GM19193 (cell line): ENCODE data around the gene DNM3.

ENCODE experiments used
- POLR2A ChIP-seq: IDR thresholded peaks from 4 replicates; pipeline ENCODE4 v1.6.1; 2011; ENCODE audit not compliant: insufficient read depth, insufficient read length; ENCODE audit errors: extremely low read depth

DNM3 gene

DNA sequence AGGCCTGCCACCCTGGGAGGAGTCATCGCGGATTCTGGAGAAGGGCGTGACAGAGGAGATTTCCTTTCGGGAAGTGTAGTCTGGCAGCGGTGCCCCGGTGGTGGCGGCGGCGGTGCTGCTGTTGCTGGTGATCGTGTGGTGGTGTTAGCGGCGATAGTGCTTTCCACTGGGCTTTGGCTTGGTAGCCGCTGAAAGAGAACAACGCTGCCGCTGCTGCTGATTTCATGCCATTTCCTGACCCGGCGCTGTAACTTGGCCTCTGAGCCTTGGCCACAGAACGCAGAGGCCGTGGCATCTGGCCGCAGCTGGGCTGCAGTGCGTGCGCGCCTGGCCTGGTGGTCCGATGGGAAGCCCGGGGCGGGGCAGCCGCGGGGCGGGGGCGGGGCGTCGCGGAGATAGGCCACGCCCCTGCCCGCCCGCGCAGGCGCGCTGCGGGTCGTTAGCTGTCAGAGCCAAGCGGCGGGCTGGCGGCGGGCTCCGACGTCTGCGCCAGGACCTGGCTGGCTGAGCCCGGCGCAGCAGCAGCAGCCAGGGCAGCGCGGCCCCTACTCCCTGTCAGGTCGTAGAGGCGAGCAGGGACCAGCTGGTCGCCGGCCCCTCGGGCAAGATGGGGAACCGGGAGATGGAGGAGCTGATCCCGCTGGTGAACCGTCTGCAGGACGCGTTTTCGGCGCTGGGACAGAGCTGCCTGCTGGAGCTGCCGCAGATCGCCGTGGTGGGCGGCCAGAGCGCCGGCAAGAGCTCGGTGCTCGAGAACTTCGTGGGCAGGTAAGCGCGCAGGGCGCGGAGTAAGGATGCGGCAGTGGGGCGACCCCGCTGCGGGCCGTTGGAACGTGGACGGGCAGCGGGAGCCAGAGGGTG lies at the start of gene DNM3:
Gene DNM3 (plus strand): TSS at position 449 of the 861 bp plus-strand sequence. CDS start 159 bp downstream, at position 608.
- no peak for TF ChIP-seq POLR2A

DNA sequence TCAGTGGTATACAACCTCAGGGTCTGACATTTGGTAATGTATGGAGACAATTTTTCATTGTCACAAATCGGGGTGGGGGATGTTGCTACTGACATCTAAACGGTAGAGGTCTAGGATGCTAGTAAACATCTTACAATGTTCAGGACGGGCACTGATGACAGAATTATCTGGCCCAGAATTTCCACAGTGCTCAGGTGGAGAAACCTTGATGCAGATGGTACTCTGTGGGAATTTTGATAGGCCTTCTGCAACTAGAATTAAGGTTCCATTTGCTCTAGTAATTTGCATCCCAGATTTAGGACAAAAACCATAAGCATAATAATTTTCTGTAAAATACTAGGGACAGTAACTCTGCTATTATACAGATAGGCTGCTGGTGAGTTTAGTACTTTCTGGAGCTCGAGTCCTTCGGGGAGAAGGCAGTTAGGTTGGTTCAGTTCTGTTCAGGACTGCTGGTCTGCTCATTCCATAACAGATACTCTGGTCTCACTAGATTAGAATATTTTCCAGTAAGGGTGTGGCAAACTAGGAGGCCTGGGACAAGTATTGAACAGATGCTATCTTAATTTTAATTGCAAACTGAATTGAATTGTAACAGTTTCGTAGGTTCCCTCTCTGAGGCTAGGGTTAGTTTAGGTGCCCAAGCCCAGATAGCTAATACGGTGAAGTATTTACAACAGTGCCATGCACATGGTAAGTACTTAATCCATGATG lies 48.5 kb upstream of the DNM3 start:
- no peak for TF ChIP-seq POLR2A

DNA sequence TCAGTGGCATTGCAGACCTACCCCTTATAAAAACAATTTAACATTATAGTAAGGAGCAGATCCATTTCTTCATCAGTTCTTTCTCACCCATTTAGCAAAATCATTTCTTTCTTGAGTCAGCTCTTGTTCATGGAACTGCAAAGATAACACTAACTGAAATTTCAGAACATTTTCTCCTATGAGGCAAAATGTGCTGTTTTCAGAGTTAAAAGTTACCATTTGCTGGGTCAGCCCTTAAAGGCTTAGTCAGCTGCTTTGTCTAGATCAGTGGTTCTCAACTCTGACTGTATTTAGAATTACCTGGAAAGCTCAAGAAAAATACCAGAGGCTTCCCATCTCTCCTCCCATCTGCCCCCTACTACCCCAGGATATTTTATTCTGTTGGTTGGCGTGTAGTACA lies 47.7 kb upstream of the DNM3 start:
- no peak for TF ChIP-seq POLR2A

DNA sequence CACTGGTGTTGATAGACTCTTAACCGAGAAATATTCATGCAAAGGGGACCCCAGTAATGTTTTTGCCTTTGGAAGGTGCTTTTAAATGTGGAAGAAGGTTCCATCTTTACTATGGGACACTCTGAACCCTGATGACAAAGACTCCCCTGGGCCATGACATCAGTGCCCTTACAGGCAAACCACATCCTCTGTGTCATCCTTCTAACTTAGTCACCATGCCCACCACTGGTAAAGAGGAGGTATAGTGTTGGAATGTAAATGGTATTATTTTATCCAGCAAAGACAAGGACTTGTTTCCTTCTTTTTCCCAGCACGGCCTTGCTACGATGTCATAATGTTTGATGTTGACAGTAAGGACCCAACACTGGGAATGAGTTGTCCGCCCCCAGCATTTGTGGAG lies 47.2 kb upstream of the DNM3 start:
- no peak for TF ChIP-seq POLR2A

DNA sequence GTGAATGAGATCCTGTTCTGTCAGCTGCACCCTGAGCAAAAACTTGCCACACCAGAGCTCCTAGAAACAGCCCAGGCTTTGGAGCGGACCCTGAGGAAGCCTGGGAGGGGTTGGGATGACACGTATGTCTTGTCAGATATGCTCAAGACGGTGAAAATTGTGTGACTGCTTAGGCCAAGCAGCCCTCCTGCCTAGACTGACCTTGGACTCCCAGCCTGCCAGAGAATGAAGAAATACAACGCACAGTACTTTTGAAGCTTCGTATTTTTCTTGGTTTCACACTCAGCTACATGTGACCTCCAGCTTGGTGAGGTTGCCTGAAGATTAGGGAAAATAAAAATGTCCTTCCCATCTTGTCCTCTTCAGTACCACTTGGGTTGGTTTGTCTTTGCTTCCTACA lies 44.7 kb upstream of the DNM3 start:
- no peak for TF ChIP-seq POLR2A

DNA sequence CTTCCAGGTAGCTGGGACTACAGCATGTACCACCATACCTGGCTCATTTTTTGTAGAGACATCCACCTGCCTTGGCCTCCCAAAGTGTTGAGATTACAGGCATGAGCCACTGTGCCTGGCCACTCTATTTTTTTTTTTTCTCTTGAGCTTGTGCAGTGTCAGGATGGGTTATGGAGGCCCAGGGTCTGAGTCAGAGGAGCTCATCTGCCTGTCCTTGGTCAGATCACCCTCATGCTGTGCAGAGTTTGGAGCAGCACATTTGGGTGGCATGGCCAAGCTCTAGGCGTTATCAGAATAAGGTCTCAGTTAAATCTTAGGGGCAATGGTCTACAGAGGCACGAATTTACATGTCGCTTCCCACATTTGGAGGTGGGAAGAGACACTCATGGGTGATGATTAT lies 43.0 kb upstream of the DNM3 start:
- TF ChIP-seq POLR2A: no peak

DNA sequence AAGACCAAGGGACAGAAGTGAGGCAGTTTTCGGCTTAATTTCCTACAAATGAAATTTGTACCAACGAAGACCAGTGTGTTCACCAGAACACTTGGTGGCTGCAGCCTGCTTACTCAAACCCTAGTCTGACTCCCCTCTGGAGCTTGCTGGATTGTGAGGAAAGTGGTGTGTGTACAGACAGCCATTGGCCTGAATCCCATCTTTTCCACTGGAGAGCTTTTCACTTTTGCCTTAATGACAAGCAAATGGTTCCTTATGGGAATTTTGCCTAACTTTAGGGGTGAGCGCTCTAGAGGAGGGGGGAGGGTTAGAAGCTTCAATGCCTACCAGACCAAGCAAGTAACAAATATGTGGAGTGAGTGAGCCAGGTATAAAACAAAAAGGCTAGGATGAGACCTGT lies 42.5 kb upstream of the DNM3 start:
- no peak for TF ChIP-seq POLR2A

DNA sequence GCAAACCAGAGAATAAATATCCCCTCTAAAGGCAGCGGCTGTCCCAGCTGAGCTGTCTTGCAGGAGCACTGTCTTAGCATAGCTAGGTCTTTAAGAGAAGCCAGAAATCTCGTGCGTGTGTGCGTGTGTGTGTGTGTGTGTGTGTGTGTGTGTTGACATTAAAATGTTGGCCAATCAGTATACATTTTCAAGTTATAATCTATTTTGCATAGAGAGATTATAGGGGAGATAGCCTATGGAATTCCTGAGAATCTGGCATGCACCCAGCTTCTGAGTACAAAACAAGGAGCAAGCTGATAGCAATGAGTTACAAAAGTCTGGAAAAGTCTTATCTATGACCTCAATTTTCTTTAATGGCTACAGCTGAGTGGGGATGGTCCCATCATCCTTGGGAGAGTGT lies 42.1 kb upstream of the DNM3 start:
- TF ChIP-seq POLR2A: no peak

DNA sequence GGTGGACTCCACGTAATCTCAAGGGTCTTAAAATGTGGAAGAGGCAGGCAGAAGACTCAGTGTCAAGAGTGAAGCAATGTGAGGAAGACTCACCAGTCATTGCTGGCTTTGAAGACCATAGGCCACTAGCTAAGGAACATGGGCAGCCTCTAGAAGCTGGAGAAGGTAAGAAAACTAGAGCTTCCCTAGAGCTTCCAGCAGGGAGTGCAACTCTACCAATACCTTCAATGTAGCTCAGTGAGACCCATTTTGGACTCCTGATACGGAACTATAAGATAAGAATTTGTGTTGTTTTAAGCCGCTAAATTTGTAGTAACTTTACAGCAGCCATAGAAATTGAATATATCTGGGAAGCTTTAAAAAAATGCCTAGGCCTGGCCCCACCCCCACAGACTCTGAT lies 41.0 kb upstream of the DNM3 start:
- no peak for TF ChIP-seq POLR2A

DNA sequence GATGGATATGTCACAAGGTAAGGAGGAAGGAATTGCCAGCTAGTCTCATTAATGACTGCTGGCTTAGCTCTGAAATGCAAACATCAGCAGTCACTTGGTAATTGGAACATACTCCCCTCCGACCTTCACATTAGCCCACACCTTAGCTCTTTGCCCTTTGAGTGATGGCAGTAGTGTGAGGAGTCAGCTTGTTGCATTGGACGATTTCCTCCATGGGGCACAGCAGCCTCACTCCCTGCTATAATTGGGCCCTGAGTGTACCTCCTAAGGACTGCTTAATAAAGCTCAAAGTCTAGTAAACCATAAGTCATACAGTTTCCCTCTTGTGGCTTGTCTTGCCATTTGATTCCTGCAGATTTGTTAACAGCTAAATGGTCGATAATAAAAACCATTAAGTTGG lies 40.4 kb upstream of the DNM3 start:
- no peak for TF ChIP-seq POLR2A

DNA sequence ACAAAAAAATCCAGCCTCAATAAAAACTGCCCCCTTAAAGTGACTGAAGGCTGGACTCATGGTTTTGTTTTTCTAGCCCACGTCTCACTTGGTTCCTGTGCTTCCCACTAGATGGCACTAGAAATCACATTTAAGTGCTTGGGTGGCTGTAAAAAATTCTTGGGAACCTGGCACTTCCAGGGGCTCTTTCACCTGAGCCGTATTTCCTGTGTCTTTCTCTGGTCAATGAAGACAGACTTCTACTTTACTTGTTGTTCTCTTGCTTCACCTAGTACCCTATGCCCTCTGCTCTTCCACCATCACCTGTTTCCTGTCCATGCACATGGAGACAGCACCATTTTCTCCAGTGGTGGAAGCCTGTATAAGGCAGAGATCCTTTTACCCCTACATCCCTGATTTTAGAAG lies 39.8 kb upstream of the DNM3 start:
- no peak for TF ChIP-seq POLR2A

DNA sequence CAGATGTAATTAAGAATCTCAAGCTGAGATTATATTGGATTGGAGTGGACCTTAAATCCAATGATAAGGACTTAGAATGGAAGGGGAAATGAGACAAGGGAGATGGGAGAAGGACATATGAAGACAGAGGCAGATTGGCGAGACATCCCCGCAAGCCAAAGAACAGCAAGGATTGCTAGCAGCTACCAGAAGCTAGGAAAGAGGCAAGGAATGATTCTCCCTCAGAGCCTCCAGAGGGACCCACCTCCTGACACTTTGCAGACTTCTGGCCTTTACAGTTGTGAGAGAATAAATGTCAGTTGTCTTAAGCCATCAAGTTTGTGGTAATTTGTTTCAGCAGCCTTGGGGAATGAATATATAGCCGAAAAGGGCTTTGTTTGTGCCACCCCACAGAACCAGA lies 39.1 kb upstream of the DNM3 start:
- no peak for TF ChIP-seq POLR2A

DNA sequence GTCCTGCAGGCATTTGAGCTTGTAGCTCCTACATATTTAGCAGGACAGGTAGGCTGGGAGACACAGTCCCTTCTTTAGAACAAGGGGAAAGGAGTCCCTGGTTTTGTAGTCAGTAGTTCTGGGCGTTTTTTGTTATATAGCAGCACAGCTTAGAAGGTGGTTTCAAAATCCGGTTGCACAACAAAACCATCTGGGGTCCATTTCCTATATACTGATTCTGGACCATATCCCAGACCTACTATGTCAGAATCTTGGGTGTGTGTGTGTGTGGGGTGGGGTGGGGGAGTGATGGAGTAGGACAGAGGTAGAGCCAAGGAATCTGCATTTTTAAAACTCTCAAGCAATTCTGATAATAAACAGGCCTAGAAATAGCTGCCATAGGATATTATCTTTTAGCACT lies 38.3 kb upstream of the DNM3 start:
- no peak for TF ChIP-seq POLR2A

DNA sequence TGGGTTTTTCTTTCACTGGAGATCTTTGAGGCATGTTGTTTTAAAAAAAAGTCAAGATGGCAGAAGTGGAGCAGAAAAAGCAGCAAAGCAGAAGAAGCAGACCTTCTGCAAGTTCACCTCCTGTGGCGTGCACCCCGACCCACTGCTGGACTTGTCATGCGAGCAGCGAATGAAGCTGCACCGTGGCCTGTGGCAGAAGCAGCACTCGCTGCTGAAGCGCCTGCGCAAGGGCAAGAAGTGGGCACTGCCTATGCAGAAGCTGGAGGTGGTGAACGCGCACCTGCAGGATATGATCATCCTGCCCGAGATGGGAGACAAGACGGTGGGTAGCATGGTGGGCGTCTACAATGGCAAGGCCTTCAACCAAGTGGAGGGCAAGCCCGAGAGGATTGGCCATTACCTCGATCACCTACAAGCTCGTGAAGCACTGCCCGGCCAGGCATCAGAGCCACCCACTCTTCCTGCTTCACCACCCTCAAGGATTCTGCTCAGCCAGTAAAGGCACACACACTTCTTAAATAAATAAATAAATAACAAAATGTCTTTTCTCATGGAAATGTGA lies 37.8 kb upstream of the DNM3 start:
- TF ChIP-seq POLR2A: no peak

DNA sequence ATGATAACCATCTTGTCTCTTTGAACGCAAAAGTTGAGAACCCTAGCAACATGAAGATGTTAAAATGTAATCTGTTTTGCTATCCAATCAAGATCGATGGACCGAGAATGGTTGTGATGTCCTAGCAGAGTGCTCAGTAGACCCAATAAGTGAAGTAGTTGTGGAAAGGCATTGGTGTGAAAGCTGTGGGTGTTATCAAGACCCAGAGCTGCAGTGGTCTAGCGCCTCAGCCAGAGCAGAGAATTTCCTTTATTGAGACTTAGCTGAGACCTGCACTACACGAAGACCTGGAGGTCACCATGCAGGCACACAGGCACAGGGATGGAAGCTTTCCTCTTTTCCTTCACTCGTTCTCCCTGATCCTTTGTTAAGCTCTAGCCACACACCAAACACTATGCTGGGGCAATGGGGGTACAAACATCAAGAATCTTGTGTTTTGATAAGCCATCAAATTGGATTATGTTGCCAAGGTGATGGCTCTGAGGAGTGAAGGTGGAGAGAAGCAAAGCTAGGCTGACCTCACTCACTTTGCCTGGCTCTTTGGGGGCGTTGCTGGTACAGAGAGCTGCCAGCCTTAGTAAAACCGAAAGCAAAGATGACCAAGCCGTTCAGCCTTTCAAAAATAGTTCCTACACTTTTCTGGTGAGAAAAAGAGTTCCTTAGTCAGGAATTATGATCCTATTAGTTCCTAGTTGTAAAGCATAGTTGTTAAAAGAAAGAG lies 35.7 kb upstream of the DNM3 start:
- no peak for TF ChIP-seq POLR2A
